Activated CD4-positive, alpha-beta T cell treated with anti-CD3 and anti-CD28 coated beads for 48 hours (primary cell): ENCODE data around the gene LTBP1.

Experiments
- DNase-seq: peaks from one replicate; pipeline ENCODE4 v3.0.0-alpha.2; 2020

LTBP1 gene

DNA sequence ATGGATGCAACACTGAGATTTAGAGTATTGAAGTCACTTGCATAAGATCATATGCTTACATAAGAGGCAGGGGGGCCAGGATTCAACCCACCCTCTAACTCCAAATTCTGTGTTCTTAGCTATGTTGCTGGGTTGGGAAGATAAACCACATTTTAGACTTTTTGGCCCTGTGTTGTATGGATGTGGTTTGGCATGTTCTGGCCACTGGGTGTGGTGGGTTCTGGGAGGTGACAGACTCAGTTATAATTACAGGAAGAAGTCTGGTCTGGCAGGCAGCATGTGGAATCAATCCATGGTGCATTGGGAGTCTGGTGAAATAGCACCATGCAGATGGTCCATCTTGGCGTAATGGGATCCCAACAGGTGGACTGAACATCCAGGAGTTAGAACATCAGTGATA, 138.9 kb downstream of the LTBP1 start:
- DNase-seq: no peak

DNA sequence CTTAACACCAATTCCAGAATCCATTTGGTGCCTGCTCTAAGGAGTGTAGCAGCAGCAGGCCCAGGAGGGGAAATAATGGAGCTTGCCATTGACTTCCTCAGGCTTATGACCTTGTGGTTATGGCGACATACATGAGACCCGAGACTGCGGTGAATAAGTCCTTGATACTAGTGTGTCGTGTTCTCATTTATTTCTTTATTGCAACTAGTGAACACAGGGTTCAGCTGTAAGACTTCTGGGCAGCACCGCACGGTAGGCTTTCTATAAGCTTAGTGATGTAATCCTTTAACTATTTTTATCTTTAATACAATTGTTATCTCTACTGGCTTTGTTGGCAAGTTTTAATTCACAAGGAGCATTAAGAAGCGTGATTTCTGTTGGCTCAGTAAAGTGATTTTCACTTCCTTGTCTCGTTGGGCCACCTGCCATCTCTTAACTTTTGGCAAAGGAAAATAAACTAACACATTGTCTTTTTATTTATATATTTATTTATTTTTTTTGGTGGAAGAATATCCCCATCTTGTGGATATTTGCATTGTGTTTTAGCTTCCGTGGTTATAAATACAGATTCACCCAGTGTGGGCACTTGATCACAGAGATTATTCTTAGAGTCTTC, 139.8 kb downstream of the LTBP1 start:
- no peak for DNase-seq

DNA sequence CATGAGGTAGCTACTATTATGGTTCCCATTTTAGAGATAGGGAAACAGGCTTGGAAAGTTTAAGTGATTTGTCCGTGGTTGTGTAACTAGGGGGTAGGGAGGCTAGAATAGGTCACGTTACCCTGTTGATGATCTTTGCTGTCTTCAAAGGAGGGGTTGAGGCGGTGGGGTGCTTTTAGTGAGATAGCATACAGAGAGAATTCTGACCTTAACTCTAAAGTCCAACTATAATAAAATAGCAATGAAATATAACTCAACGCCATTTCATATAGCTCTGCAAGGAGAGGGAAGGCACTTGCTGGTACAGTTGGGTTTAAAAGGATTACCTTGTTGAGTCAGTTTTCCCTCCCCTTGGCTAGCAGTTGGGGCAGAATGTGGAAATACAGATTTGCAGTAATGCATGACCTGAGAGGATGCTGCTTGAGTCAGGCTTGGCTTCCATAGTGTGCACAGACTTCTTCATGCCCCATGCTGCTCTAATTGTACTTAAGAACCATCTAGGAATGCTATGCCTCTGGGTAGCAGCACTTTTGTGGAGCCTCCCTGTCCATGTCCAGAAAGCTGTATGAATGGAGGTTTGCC, 143.9 kb downstream of the LTBP1 start:
- DNase-seq: no peak

DNA sequence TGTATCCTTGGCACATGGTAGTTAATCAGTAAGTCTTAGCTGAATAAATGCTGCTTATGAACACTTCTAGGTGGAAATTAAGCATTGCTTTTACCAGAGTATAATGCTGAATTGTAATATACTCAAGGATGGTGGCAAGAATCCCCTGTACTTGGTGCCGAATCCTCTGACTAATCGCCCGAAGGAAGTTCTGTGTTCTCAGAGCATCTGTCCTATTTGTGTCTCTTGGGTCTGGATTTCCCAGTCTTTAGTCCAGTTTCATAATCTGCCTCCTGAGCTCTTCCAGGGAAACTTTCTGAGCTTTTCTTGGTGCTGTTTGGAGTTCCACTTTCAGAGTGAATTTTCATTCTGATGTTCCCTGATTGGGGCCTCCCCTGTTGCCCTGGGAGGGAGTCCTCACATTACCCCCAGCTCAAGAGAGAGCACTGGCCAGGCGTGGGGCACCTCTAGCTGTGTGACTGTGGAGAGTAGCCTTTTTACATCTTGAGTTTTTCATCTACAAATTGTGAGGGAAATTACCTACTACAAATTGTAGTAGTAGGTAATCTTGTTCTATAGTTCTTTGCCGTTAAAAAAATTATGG, 144.9 kb downstream of the LTBP1 start:
- no peak for DNase-seq

DNA sequence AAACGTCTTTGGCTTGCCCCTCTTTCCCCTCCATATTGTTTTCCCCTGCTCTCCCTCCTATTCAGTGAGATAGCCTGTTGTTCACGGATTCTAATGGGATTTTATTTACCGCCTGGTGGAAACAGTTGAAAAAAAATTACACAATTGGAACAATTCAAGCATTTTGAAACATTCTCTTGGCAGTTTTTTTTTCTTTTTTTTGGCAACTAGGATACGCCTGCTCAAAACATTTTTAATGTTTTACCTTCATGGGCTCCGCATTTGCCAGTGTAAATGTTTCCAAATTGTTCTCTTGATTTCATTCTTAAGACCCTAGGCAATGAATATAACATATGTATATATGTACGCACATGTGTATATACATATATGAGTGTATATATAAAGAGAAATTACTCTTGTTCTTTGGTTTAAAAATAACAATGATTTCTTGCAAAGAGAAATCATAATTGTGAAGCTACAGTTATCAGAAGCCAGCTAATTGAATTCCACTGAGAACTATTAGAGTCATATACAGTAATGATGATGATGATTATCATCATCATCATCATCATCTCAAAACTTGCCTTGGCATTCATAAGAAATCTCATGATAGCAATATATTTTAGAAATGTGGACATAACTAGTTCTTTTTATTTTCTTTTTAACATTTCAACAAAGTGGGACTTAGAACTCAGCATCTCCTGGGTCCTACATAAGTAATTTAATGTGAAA, 146.7 kb downstream of the LTBP1 start:
- no peak for DNase-seq

DNA sequence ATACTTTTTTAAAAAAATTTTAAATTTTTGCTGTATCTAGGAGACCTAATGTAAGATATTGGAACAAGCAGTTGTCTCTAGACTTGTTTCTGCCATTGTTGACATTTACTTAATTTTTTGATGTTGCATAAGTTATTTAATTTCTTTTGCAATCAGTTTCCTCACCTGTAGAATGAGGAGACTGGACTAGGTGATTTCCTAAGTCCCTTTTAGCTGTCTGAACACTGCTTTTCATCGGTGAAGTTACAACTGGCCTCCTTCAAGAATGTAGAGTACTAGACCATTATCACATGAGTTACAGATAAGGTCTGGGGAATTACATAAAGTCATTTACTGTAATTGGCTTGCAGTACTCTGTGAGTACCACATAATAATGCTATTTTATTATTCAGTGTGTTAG, 147.6 kb downstream of the LTBP1 start:
- DNase-seq: no peak

DNA sequence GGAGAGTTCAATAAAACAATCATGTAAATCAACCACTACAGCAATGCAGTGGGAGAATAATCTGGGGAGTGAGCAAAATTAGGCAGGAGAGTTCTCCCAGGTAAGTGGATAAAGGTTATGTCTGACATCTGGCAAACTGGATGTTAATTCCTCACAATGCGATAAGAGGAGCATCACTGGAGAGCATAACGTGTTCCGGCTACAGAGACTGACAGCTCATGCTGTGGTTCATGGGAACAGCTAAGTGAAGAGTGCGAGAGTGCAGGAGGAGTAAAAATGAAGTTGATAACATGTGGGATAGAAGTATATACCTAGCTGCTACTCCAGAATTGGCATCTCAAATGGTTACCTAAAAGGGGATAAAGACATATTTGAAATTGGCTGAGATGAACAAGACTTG, 153.2 kb downstream of the LTBP1 start:
- DNase-seq: no peak

DNA sequence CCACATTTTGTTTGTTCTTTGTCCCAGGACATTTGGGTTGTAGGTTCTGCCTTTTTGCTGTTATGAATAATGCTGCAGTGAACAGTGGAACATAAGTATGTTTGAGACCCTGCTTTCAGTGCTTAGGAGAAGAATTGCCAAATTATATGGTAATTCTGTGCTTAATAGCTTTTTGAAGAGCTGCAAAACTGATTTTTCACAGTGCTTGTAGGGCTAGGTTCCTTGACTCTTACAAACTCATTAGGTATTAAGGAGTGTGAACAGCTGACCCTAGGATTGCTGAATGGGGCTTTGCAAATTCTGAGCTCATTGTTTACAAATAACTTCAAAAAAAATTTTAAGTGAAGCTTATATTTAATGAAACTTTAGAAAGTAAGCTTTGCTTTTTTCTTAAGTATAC, 154.2 kb downstream of the LTBP1 start:
- DNase-seq: no peak

DNA sequence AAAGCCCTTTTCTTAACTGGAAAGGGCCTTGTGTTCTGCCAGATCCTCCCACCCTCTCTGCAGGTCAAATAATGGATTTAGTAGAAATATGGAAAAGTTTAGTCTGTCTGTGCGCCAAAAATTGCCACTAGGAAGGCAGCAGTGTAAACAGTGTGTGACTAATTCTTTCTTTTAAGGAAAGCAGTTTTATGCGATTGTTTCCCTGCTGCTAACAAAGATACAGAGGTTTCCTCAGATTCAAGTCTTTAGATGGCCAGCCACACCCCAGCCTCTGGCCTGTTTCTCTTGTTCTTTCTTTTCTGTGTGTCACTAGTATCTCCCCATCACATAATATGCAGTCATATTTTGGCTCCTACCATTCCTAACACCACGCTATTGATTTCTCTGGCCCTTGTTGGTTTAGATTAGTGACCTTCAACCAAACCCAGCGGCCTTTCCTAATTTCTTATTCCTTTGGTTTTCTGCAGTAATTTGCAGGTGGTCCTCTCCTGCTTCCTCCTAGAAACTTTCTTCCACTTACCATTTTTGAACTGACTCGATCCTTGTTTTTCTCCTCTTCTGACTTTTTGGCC, 157.4 kb downstream of the LTBP1 start:
- no peak for DNase-seq

DNA sequence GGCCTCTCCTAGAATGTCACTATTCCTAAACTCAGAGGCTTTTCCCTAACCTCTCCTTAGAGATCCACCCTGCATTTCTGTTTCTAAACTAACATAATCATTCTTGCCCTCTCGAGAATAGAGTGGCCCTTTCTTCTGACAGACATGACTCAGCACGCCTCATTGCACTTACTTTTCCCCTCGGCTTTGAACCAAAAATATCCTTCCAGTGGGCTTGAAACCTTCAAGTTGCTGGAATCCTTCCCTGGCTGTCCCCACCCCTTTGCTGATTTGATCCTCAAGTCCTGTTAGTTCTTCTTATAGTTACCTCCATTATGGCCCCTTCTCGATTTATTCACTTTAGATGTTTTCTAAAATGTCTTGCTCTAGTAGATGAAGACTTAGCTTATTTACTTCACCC, 158.0 kb downstream of the LTBP1 start:
- no peak for DNase-seq

DNA sequence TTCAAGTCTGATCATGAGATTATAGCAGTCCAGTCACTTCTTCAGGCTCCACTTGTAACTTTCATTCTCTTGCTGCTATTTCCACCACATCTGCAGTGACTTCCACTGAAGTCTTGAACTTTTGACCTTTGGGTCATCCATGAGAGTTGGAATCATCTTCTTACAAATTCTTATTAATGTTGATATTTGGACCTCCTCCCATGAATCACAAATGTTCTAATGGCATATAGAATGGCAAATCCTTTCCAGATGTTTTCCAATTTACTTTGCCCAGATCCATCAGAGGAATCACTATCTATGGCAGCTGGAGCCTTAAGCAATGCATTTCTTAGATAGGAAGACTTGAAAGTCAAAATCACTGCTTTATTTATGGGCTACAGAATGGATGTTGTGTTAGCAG, 159.4 kb downstream of the LTBP1 start:
- DNase-seq: no peak

DNA sequence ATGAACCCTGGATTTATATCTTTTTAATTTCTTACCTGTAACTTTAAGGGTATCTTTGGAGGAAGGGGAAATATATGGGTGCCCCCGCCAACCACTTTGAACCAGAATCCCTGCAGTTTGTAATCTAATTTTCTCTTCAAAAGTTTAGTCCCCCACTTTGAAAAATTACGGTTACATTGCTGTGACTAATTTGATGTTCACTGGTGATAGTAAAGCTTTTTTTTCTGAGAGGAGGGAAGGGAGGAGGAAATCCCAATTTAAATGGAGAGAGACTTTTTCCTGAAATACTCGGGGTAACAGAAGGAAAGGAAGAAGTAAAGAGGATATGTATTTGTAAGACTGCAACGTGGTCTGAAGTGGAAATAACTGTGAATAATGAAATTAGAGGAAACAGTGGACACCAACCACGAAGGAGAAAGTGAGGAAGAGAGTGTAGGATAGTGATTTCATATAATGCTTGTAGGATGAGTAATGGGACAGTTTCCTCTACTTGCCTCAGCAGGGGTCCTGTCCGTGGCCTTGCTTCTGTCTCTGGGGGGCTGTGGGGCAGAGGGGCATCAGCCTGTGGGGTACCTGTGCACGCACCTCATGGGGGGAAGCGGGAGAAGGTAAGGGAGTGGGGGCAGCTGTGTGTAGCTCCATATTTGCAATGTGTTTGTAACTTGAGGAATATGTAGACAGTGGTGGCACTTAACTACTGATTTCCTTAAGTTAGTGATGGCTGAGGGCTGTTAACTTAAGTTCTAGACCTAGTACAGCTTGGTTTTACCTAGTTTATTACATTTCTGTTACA, 161.1 kb downstream of the LTBP1 start:
- no peak for DNase-seq

DNA sequence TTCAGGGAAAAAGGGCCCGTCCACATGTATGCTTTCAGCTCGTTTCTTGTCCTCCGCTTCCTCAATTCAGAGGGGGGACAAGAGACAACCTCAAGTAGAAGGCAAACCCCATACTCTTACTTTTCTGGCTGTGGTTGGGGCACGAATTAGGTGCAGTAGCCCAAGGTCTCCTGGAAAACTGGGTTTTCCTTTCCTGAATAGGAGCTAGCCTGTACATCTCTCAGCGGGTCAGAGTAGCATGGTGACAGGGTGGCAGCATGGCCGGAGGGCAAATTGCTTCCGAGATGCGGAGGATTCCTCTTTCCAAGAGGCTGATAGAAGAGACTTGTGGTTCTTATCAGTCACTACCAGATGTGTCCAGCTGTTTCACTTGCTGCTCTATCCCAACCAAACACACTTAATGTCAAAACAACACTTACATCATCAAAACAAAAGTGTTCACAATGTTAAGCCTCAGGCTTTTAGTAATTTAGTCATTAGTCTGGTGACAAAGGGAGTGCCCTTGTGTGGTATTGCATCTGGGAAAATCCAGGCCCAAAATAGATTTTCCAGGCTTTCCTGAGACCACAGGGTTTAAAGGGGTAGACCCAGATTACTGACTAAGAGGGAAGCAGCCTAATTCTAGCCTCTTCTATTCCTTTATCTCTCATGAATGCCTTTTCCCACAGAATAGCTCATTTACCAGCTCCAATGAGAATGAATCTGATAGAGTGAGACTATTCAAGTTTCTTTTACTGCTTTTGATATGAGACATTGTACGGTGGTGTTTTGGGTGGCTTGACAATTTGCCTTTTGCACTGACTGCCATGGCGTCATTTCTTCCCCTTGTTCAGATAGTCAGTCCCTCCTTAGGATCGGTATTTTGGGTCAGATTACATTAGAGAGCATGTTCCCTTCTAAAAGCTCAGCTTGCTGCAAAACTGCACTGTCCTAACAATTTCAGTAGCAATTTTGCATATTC, 162.0 kb downstream of the LTBP1 start:
- no peak for DNase-seq

DNA sequence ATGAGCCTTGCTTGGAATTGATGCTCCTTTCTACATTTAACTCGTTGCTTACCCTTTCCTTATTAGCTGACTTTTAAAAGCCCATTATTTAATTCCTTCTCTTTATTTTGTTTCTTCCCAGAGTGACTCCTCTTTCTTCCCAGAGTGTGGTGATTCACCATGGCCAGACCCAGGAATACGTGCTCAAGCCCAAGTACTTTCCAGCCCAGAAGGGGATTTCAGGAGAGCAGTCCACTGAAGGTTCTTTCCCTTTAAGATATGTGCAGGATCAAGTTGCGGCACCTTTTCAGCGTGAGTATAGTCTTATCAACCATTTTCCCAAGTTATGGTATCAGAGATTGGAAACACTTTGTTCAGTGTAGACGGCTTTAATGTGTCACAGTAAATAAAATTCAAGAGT, 163.7 kb downstream of the LTBP1 start:
- no peak for DNase-seq

DNA sequence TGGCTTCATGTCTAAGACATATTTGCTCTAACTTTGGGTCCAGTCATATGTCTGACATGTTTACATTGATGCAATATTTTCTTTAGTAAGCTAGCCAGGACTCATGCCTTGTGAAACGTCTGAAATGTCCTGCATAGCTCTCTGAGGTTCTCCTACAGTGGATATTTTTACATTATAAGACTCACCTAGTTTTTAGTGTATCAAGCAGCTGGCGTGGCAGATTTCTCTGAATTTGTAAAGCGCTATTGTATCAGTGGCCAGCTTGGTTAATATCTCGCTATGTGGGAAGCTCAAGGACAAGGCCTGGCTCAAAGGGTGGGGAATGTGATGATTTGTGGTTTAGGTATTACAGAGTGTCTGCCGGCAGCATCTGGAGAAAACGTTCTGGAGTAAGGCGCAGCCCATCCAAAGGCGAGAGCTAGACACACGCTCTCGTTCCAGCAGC, 164.3 kb downstream of the LTBP1 start:
- no peak for DNase-seq

DNA sequence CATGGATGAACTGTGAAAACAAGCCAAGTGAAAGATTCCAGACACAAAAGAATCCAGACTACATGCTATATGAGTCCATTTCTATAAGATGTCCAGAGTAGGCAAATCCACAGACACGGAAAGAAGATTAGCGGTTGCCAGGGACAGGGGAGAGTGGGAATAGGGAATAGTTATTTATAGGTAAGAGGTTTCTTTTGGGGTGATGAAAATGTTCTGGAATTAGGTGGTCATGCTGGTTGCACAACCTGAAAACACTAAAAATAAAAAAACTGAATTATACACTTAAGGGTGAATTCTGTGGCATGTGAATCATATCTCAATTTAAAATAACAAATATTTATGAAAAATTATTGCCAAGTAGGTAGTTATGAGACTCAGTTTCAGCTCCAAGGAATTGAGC, 168.4 kb downstream of the LTBP1 start:
- DNase-seq: no peak

DNA sequence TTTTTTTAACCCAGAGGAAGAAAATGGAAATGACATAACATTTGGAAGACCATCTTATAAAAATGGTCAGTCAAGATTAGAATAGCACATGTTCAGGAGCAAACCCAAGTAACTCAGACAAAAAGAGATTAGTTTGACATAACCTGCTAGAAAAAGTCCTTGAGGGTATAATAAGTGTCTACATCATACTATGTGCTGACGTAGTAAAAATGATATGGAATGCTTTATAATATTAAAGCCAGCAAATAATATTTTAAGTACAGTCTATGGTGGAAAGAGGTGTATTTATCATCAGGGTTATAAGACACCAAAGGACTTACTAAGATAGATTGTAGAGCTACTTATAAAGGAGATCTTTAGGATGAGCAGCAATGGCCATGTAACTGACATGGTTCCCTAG, 169.0 kb downstream of the LTBP1 start:
- no peak for DNase-seq

DNA sequence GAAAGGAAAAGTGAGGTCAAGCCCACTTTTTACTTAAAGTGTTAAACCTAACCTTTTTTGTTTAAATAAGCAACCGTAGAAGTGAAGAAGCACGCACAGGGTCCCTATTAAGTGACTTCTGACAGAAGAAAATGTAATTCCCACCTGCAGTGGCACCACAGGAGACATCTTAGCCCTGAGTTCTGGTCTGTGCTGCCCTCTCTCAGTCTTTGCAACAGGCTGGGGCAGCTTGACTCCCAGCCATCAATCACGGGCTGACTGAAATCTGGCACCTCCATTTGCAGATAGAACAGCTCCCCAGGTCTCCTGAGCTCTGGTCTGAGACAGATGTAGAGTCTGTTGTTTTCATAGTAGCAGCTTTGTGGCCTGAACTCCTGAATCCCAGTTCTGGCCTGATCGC, 170.0 kb downstream of the LTBP1 start:
- no peak for DNase-seq

DNA sequence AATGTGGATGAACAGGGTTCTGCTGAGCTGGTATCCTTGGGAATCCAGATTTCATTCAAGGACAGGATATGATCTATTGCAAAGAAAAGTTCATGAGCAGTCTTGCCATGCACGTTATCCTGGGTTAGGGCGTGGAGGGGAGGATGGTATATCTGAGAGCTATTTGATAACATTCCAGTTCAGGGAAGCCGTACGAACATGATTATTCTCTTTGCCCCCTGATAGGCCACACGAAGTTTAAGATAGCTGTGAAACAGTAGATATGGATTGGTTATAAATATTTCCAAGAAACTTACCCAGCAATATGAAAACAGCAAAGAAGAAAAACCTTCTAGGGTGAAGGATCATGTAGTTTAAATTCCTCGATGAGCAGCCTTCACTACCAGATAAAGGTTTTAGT, 171.9 kb downstream of the LTBP1 start:
- DNase-seq: no peak

DNA sequence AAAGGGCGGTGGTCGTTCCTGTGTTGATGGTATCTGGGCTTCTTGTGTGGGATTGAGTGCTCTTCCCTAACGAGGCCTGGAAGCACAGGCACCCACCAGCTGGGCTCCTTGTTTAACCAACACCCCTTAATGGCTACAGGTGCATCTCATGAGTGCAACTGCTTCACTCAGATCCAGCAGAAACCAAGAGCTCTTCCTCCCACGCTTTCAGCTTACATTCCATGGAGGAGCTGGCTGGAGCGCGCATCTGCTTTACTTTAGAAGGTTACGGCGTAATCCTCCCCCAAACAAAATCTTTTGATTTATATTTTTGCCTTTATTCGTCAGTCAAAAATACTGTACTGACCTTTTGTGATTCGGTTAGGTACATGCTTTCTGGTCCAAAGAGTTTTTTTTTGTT, 174.7 kb downstream of the LTBP1 start:
- no peak for DNase-seq

DNA sequence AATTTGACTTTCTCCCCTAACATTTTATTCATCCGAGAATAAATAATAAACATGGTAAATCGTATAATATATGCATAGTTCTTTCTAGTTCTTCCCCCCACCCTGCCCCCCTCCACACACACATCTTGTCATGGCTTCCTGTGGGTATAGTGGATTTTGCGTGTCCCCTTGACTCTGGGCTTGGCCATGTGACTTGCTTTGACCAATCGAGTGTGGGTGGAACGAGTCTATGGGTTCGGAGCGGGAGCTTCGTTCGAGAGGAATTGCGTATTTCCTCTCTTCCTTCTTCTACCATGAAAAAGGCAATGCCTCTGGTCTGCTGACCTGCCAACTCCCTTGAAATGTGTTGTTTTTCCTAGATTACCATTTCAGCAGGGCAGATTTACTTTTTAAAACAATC, 175.2 kb downstream of the LTBP1 start:
- no peak for DNase-seq

DNA sequence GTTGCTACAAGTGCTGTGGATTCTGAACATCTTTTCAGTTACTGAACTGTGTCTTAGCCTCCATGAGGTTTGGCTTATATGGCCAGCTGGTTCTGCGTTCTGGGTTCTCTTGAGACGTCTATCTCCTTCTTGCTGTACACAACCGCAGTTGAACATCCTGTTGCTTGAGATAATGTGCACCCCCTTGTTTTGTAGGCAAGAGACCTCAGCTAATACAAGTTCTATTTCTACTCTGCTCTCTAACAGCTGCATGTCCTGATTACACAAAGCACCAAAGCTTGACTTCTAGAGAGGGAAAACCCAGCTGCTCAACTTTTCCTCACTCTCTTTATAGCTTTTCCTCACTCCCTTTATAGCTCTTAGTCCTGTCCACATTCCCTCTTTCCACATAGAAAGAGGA, 176.0 kb downstream of the LTBP1 start:
- DNase-seq: no peak
